Measurements from ENCODE around the gene PTGES. TPM values are rescaled to one million over a fixed set of nuclear protein-coding genes. Genes with fewer than 3 reads are reported as not detected.

PTGES gene
- total RNA-seq, 1 experiment from 2014 or later: 17.2 TPM

GRCh38 chr9:129770741-129771140 lies 17.9 kb upstream of the PTGES start (continued):
- TF ChIP-seq ZBTB33 (IDR thresholded peaks at IDR 0.05; ENCODE audit: extremely low read depth, insufficient replicate concordance, low read length) (no peak), SIN3A (IDR thresholded peaks at IDR 0.05; ENCODE audit: low read depth) (no peak), MAX (IDR thresholded peaks at IDR 0.05) (no peak), CEBPB (IDR thresholded peaks at IDR 0.05; ENCODE audit: low read depth) (no peak), EZH2 (IDR thresholded peaks at IDR 0.05) (no peak), EGR1 (IDR thresholded peaks at IDR 0.05; ENCODE audit: low read depth) (no peak), REST (IDR thresholded peaks at IDR 0.05; ENCODE audit: low read depth) (no peak), POLR2A (IDR thresholded peaks at IDR 0.05; ENCODE audit: borderline replicate concordance, extremely low read depth, insufficient read depth, insufficient read length) (no peak), ELF1 (IDR thresholded peaks at IDR 0.05; ENCODE audit: borderline replicate concordance, low read depth) (no peak), FOSL1 (IDR thresholded peaks at IDR 0.05; ENCODE audit: low read depth) (no peak)

GRCh38 chr9:129769669-129770068 lies 16.8 kb upstream of the PTGES start:
- no TSS peak for BruUV-seq (replicated peaks)
- DNase-seq (ENCODE audit: low read depth, low spot score) (no peak), ATAC-seq (no peak)
- Histone ChIP-seq H3K27me3 (ENCODE audit: insufficient read depth, low read length) (no peaks in the 10 kb centered on the region), H3K36me3 (ENCODE audit: control insufficient read depth in 1 of 2, insufficient read depth in 2 of 2, low read length in 2 of 2) (no peaks in the 10 kb centered on the region), H3K4me1 (ENCODE audit: control insufficient read depth in 1 of 2, insufficient read depth in 2 of 2, low read length in 2 of 2) (no peaks in the 10 kb centered on the region), H2AFZ (ENCODE audit: low read depth, low read length, poor library complexity, severe bottlenecking) (no peak overlapping the region), H3K9me2 (ENCODE audit: insufficient read depth) (no peaks in the 10 kb centered on the region), H3K9ac (ENCODE audit: low read length) (no peak overlapping the region), H4K20me1 (ENCODE audit: insufficient read depth) (no peaks in the 10 kb centered on the region), H3K27ac (ENCODE audit: low read depth, low read length) (no peak overlapping the region), H3K4me3 (replicated peaks in 1 of 2; ENCODE audit: low read depth in 1 of 2, low read length in 2 of 2) (no peak overlapping the region), H3K4me2 (ENCODE audit: low read length) (no peak overlapping the region), H3K9me3 (ENCODE audit: control insufficient read depth in 1 of 2, insufficient read depth in 1 of 2, low read depth in 1 of 2, low read length in 2 of 2) (no peaks in the 10 kb centered on the region), H3K79me2 (ENCODE audit: insufficient read depth, low read length) (no peaks in the 10 kb centered on the region)
- ChIA-PET POLR2A (no interaction called here), CTCF (interaction anchor here (1.2 kb wide), 1 partner anchor 43 kb away, joined by 3 read pairs; no protein-coding TSS in a partner anchor), RAD21 (ENCODE audit: low non-redundant PET in 1 of 2, low total read pairs in 2 of 2, uncharacterized antibody in 2 of 2, unreplicated experiment in 2 of 2) (no interaction called here)
- no peak for TF ChIP-seq SRF (IDR thresholded peaks at IDR 0.05; ENCODE audit: low read depth)
- TF ChIP-seq POLR2A (IDR thresholded peaks at IDR 0.05; ENCODE audit: borderline replicate concordance, extremely low read depth, insufficient read depth, insufficient read length): no peak
- TF ChIP-seq CEBPB (IDR thresholded peaks at IDR 0.05; ENCODE audit: low read depth): no peak
- TF ChIP-seq SP1 (IDR thresholded peaks at IDR 0.05; ENCODE audit: low read depth): no peak
- no peak for TF ChIP-seq ELF1 (IDR thresholded peaks at IDR 0.05; ENCODE audit: borderline replicate concordance, low read depth)
- no peak for TF ChIP-seq ZFX (IDR thresholded peaks at IDR 0.05)
- no peak for TF ChIP-seq RAD21 (IDR thresholded peaks at IDR 0.05; ENCODE audit: low read depth)
- no peak for TF ChIP-seq ATF3 (IDR thresholded peaks at IDR 0.05)
- no peak for TF ChIP-seq POLR2AphosphoS5 (IDR thresholded peaks at IDR 0.05; ENCODE audit: low read depth, low read length)
- TF ChIP-seq JUND (IDR thresholded peaks at IDR 0.05): no peak
- no peak for TF ChIP-seq MAX (IDR thresholded peaks at IDR 0.05)
- TF ChIP-seq FOSL1 (IDR thresholded peaks at IDR 0.05; ENCODE audit: low read depth): no peak
- intact Hi-C loops (cut with micrococcal nuclease): no loop called here

Data from HCT116 (cell line).